Stimulated activated CD8-positive, alpha-beta memory T cell treated with anti-CD3 and anti-CD28 coated beads, Interleukin-7, amount 100 ng/mL, for 1 hour (primary cell): ENCODE measurements around the gene UBE4A.

Experiments used
- DNase-seq, 2 donors: peaks; one replicate each; pipeline ENCODE4 v3.0.0-alpha.2; 2020; ENCODE audit warnings: low read depth in 2 of 2

UBE4A gene

GRCh38 chr11:118438314-118438931, 79.0 kb downstream of the UBE4A start:
- peak in 1 of 2 donors; percentile 18 for DNase-seq

- DNase-seq: no peak
Observed at GRCh38 chr11:118439646-118440045, 80.2 kb downstream of the UBE4A start.

- DNase-seq: no peak
Observed at GRCh38 chr11:118441770-118442275, 82.4 kb downstream of the UBE4A start.

- no peak for DNase-seq
Observed at GRCh38 chr11:118442301-118442700, 82.9 kb downstream of the UBE4A start.

- no peak for DNase-seq
Observed at GRCh38 chr11:118442908-118443589, 83.6 kb downstream of the UBE4A start.

- DNase-seq: no peak
Observed at GRCh38 chr11:118443590-118444218, 84.3 kb downstream of the UBE4A start.

- no peak for DNase-seq
Observed at GRCh38 chr11:118447423-118447822, 88.0 kb downstream of the UBE4A start.

GRCh38 chr11:118448294-118448693, 88.9 kb downstream of the UBE4A start:
- no peak for DNase-seq
